Measurements from ENCODE around the gene CFHR5. TPM values are rescaled to one million over a fixed set of nuclear protein-coding genes. Genes with fewer than 3 reads are reported as not detected.

Gene CFHR5
- total and polyA plus RNA-seq, 5 donors = not detected

Other genes with a start within 250 kb of the CFHR5 start
- gene CFHR3, start 202.7 kb upstream of the CFHR5 start, total RNA-seq = under 1 TPM in 3 of 4 donors, not detected in 1; 0.36 to 0.49 (median 0.38) TPM
- 0.70 TPM for gene CFHR3, start 202.7 kb upstream of the CFHR5 start, polyA plus RNA-seq
- gene CFHR1, start 157.8 kb upstream of the CFHR5 start, total RNA-seq = not detected
- 0.09 TPM for gene CFHR1, start 157.8 kb upstream of the CFHR5 start, polyA plus RNA-seq
- gene CFHR4, start 89.5 kb upstream of the CFHR5 start, total RNA-seq = not detected
- not detected for gene CFHR4, start 89.5 kb upstream of the CFHR5 start, polyA plus RNA-seq
- gene CFHR2, start 33.8 kb upstream of the CFHR5 start, total RNA-seq = not detected
- gene CFHR2, start 33.8 kb upstream of the CFHR5 start, polyA plus RNA-seq = not detected
- gene F13B, start 89.7 kb downstream of the CFHR5 start, total RNA-seq = not detected
- not detected for gene F13B, start 89.7 kb downstream of the CFHR5 start, polyA plus RNA-seq
- gene ASPM, start 169.1 kb downstream of the CFHR5 start, total RNA-seq = under 1 TPM; 0.25 to 0.91 (median 0.51) TPM
- 0.05 TPM for gene ASPM, start 169.1 kb downstream of the CFHR5 start, polyA plus RNA-seq
- 10 to 100 TPM in 3 of 4 donors, 1 to 10 TPM in 1; 9.4 to 11.1 (median 10.2) TPM for gene ZBTB41, start 223.7 kb downstream of the CFHR5 start, total RNA-seq
- 2.6 TPM for gene ZBTB41, start 223.7 kb downstream of the CFHR5 start, polyA plus RNA-seq